Natural killer cell (primary cell): Measurements from ENCODE around the gene ZC3H12C. TPM values are rescaled to one million over a fixed set of nuclear protein-coding genes. Genes with fewer than 3 reads are reported as not detected.

Experiments used
- ATAC-seq, 3 donors: fragments of 150-1000 bp in 2 of 3; fragments of 200-7000 bp in 1 of 3; cut with Tn5 transposase; 1 replicate in 1 of 3; 2 replicates in 2 of 3; pipeline ENCODE4 v1.10.0; 2021; ENCODE audit warnings: mild to moderate bottlenecking in 2 of 3, moderate library complexity in 2 of 3
- DNase-seq, 2 donors: peaks; one replicate each; pipeline versions ENCODE4 v3.0.0 to v3.0.0-alpha.2; 2013 to 2021; ENCODE audit warnings: mixed read lengths in 1 of 2
- H3K27ac ChIP-seq: one replicate; pipeline ENCODE4 v1.5.1; 2013; ENCODE audit warnings: mild to moderate bottlenecking, low read length
- H3K27me3 ChIP-seq: one replicate; pipeline ENCODE4 v1.6.1; 2013; ENCODE audit warnings: low read length; ENCODE audit not compliant: control insufficient read depth, insufficient read depth
- H3K36me3 ChIP-seq: one replicate; pipeline ENCODE4 v1.6.1; 2013; ENCODE audit warnings: low read length; ENCODE audit not compliant: control insufficient read depth, insufficient read depth
- H3K4me1 ChIP-seq: one replicate; pipeline ENCODE4 v1.6.1; 2013; ENCODE audit warnings: low read length; ENCODE audit not compliant: control insufficient read depth, insufficient read depth
- H3K4me3 ChIP-seq: one replicate; pipeline ENCODE4 v1.5.1; 2013; ENCODE audit warnings: low read length
- H3K9me3 ChIP-seq: one replicate; pipeline ENCODE4 v1.6.1; 2013; ENCODE audit warnings: low read length; ENCODE audit not compliant: control insufficient read depth, insufficient read depth
- H3K27ac Mint-ChIP-seq, 2 donors: one replicate each; pipeline ENCODE4 v1.8.0; 2022; ENCODE audit warnings: mild to moderate bottlenecking in 2 of 2, mixed read lengths in 2 of 2, moderate library complexity in 1 of 2
- H3K27me3 Mint-ChIP-seq, 2 donors: one replicate each; pipeline ENCODE4 v1.8.0; 2022; ENCODE audit warnings: low read depth in 2 of 2, mixed read lengths in 2 of 2
- H3K36me3 Mint-ChIP-seq: one replicate; pipeline ENCODE4 v1.8.0; 2022; ENCODE audit warnings: mixed read lengths
- H3K4me1 Mint-ChIP-seq, 2 donors: one replicate each; pipeline ENCODE4 v1.8.0; 2022; ENCODE audit warnings: mixed read lengths in 2 of 2
- H3K4me3 Mint-ChIP-seq: one replicate; pipeline ENCODE4 v1.8.0; 2022; ENCODE audit warnings: mild to moderate bottlenecking, moderate library complexity, mixed read lengths
- H3K9me3 Mint-ChIP-seq, 2 donors: one replicate each; pipeline ENCODE4 v1.8.0; 2022; ENCODE audit warnings: mixed read lengths in 2 of 2
- WGBS: methylation state at CpG from one replicate; pipeline ENCODE4 v1.1.7; 2013; ENCODE audit warnings: missing lambda C conversion rate; ENCODE audit not compliant: insufficient coverage; 5-methylcytosine and 5-hydroxymethylcytosine counted together
- intact Hi-C: fragments of 100-400 bp; cut with micrococcal nuclease; formaldehyde crosslinking; loops from one replicate; pipeline ENCODE4 v1.14.2; 2022
- total RNA-seq, 4 donors: library from RNA; stranded (reverse); fragments of 120-200 nt in 1 of 4; gene quantifications; one replicate each; pipeline versions ENCODE4 v1.2.3 to v1.2.4, GENCODE V29; 2013 to 2022
- TF ChIP-seq, protein P1 (sequence below): fragments of 200-600 bp; IDR thresholded peaks from one replicate; pipeline ENCODE4 v1.8.0; 2022; ENCODE audit warnings: antibody characterized with exemption

ZC3H12C gene
- total RNA-seq, 3 donors from 2014 or later (not counting 1 experiment from before 2014, with no cell fraction given) = 0.16 to 0.45 TPM; not detected in 1

DNA sequence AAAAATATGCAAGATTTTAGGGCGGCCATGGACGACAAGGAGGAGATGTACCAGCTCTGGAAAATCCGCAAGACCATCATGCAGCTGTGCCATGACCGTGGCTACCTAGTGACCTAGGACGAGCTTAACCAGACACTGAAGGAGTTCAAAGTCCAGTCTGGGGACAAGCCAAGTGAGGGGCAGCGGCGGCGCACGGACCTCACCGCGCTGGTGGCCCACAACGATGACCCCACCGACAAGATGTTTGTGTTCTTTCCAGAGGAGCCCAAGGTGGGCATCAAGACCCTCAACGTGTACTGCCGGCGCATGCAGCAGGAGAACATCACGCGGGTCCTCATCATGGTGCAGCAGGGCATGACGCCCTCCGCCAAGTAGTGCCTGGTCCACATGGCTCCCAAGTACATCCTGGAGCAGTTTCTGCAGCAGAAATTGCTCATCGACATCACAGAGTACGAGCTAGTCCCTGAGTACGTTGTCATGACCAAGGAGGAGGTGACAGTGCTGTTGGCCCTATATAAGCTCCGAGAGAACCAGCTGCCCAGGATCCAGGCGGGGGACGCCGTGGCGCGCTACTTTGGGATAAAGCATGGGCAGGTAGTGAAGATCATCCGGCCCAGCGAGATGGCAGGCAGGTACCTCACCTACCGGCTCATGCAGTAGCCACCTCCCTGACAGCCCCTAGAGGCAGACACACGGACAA, 43.5 kb upstream of the ZC3H12C start:
- no peak overlapping the region for H3K27ac Mint-ChIP-seq
- no peaks in the 10 kb centered on the region for H3K27me3 Mint-ChIP-seq
- intact Hi-C loops = no loop called here
- no peak overlapping the region for H3K4me3 Mint-ChIP-seq
- TF ChIP-seq, protein P1, sequence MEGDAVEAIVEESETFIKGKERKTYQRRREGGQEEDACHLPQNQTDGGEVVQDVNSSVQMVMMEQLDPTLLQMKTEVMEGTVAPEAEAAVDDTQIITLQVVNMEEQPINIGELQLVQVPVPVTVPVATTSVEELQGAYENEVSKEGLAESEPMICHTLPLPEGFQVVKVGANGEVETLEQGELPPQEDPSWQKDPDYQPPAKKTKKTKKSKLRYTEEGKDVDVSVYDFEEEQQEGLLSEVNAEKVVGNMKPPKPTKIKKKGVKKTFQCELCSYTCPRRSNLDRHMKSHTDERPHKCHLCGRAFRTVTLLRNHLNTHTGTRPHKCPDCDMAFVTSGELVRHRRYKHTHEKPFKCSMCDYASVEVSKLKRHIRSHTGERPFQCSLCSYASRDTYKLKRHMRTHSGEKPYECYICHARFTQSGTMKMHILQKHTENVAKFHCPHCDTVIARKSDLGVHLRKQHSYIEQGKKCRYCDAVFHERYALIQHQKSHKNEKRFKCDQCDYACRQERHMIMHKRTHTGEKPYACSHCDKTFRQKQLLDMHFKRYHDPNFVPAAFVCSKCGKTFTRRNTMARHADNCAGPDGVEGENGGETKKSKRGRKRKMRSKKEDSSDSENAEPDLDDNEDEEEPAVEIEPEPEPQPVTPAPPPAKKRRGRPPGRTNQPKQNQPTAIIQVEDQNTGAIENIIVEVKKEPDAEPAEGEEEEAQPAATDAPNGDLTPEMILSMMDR = no peak
- ATAC-seq (no peak), DNase-seq (no peak)
- Histone ChIP-seq H3K27ac (no peak overlapping the region), H3K27me3 (no peaks in the 10 kb centered on the region), H3K36me3 (no peaks in the 10 kb centered on the region), H3K4me1 (no peaks in the 10 kb centered on the region), H3K4me3 (no peak overlapping the region), H3K9me3 (peaks cover 6% of the 10 kb centered on the region)
- H3K4me1 Mint-ChIP-seq = no peaks in the 10 kb centered on the region
- WGBS = 96% methylated on average over 33 of the region's 33 CpGs
- peaks cover 12% of the 10 kb centered on the region for H3K36me3 Mint-ChIP-seq
- H3K9me3 Mint-ChIP-seq = peaks cover 7 to 9% of the 10 kb centered on the region in 2 donors

DNA sequence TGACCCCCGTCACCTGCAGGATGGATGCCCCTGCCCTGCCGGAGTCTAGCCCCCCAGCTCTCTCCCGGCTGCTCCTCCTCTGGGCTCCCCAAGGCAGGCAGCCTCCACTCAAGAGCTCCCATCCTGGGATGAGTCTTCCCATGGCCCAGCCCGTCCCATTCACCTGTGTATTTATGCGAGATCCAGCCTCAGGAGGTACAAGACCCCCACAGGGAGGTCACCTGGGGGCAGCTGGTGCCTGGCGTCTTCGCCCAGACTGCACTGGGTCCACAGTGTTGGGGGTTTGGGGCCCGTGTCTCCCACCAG, 43.0 kb upstream of the ZC3H12C start:
- no peaks in the 10 kb centered on the region for H3K27me3 ChIP-seq
- H3K27ac ChIP-seq = no peak overlapping the region
- Mint-ChIP-seq H3K27me3 (no peaks in the 10 kb centered on the region), H3K36me3 (peaks cover 12% of the 10 kb centered on the region), H3K27ac (no peak overlapping the region), H3K4me3 (no peak overlapping the region), H3K9me3 (peaks cover 7 to 9% of the 10 kb centered on the region in 2 donors), H3K4me1 (no peaks in the 10 kb centered on the region)
- TF ChIP-seq, protein P1 = no peak
- no peak for ATAC-seq
- DNase-seq = no peak
- 87% methylated on average over 8 of the region's 8 CpGs for WGBS
- no peaks in the 10 kb centered on the region for H3K36me3 ChIP-seq
- no peaks in the 10 kb centered on the region for H3K4me1 ChIP-seq
- peaks cover 6% of the 10 kb centered on the region for H3K9me3 ChIP-seq
- intact Hi-C loops = no loop called here
- H3K4me3 ChIP-seq = no peak overlapping the region

DNA sequence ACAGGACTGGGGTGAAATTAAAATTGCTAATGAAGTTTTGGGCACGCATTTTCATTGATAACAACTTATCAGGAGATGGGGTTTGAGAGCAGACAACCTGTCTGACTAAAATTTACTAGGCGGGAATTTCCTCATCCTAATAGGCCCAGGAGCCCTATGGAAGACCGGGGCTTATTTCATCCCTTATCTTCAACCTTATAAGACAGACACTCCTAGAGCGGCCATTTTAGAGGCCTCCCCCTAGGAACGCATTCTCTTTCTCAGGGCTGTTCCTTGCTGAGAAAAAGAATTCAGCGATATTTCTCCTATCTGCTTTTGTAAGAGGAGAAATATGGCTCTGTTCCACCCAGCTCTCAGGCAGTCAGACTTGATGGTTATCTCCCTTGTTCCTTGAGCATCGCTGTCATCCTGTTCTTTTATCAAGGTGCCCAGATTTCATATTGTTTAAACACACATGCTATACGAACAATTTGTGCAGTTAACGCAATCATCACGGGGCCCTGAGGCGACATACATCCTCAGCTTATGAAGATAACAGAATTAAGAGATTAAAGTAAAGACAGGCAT, 39.3 kb upstream of the ZC3H12C start:
- intact Hi-C loops = no loop called here
- ATAC-seq = no peak
- Mint-ChIP-seq H3K4me1 (no peaks in the 10 kb centered on the region), H3K27me3 (no peaks in the 10 kb centered on the region), H3K4me3 (no peak overlapping the region), H3K36me3 (peaks cover 12% of the 10 kb centered on the region), H3K27ac (no peak overlapping the region), H3K9me3 (peaks cover 7 to 9% of the 10 kb centered on the region in 2 donors)
- TF ChIP-seq, protein P1 = no peak
- WGBS = 94% methylated on average over 11 of the region's 11 CpGs
- Histone ChIP-seq H3K27ac (no peak overlapping the region), H3K27me3 (no peaks in the 10 kb centered on the region), H3K4me1 (no peaks in the 10 kb centered on the region), H3K4me3 (no peak overlapping the region), H3K36me3 (no peaks in the 10 kb centered on the region), H3K9me3 (peaks cover 6% of the 10 kb centered on the region)
- no peak for DNase-seq

DNA sequence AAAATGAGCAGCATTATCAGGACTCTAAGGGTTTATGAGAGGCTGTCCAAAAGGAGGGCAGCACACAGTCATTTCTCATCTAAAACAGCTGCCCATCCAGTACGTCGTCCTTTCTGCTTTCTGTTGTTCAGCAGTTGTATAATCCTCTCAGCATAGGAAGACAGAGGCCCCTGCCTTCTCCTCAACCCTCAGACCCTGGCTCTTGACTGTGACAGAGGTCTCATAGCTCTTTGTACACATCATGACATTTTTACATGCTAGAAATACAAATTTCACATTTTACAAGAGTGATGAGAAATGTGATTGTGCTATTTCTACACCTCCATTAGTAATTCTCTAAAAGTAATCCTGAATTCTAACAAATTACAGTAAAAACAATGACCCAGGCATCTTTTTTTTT, 36.2 kb upstream of the ZC3H12C start:
- no peaks in the 10 kb centered on the region for H3K4me1 Mint-ChIP-seq
- no peak overlapping the region for H3K4me3 ChIP-seq
- no peak for DNase-seq

More for the DNA sequence above, 36.2 kb upstream of the ZC3H12C start:
- 86% methylated on average over 2 of the region's 2 CpGs for WGBS
- no peaks in the 10 kb centered on the region for H3K4me1 ChIP-seq
- peaks cover 12% of the 10 kb centered on the region for H3K36me3 Mint-ChIP-seq
- no peak overlapping the region for H3K4me3 Mint-ChIP-seq
- TF ChIP-seq, protein P1 = no peak
- H3K9me3 ChIP-seq = peaks cover 6% of the 10 kb centered on the region
- no peaks in the 10 kb centered on the region for H3K27me3 ChIP-seq
- H3K36me3 ChIP-seq = no peaks in the 10 kb centered on the region
- no peak for ATAC-seq
- peaks cover 7 to 9% of the 10 kb centered on the region in 2 donors for H3K9me3 Mint-ChIP-seq
- no peaks in the 10 kb centered on the region for H3K27me3 Mint-ChIP-seq
- no peak overlapping the region for H3K27ac Mint-ChIP-seq
- H3K27ac ChIP-seq = no peak overlapping the region
- intact Hi-C loops = no loop called here
